OCI-LY7 (cell line): ENCODE measurements around the gene MPP4. TPM values are rescaled to one million over a fixed set of nuclear protein-coding genes. Genes with fewer than 3 reads are reported as not detected.

Source experiments
- BruUV-seq: library from RNA; stranded (reverse); fragments of 400-500 nt; replicated peaks from 2 replicates; lab custom pipeline; 2021; lab: Mats Ljungman, UMichigan
- CTCF ChIA-PET: fragments of 300-600 bp; sonication (Branson Sonifier 250); formaldehyde crosslinking; loops from one replicate; lab custom pipeline; 2022; ENCODE audit warnings: antibody characterized with exemption; ENCODE audit not compliant: unreplicated experiment; lab: Charles Lee
- POLR2A ChIA-PET: fragments of 300-600 bp; sonication (Branson Sonifier 250); formaldehyde crosslinking; loops from one replicate; lab custom pipeline; 2022; ENCODE audit warnings: antibody characterized with exemption; lab: Charles Lee
- DNase-seq: peaks from one replicate; pipeline ENCODE4 v3.0.0-alpha.2; 2015; ENCODE audit warnings: low spot score
- H2AFZ ChIP-seq: fragments of 200-600 bp; sonication (generic), shearing (Covaris generic); 2 replicates; pipeline ENCODE4 v1.6.1; 2014; ENCODE audit warnings: mild to moderate bottlenecking, antibody characterized with exemption, low read length, moderate library complexity
- H3K27ac ChIP-seq: fragments of 200-600 bp; sonication (generic); 2 replicates; pipeline ENCODE4 v1.5.1; 2014; ENCODE audit warnings: mixed run types, low read depth, mild to moderate bottlenecking, moderate library complexity, low read length, inconsistent platforms; ENCODE audit not compliant: poor library complexity, severe bottlenecking
- H3K36me3 ChIP-seq: fragments of 200-600 bp; sonication (generic); 2 replicates; pipeline ENCODE4 v1.6.1; 2014; ENCODE audit warnings: mild to moderate bottlenecking, antibody characterized with exemption, low read length, moderate library complexity, mixed read lengths; ENCODE audit not compliant: insufficient read depth
- H3K4me1 ChIP-seq: fragments of 200-600 bp; sonication (generic); 2 replicates; pipeline ENCODE4 v1.5.1; 2014; ENCODE audit warnings: mild to moderate bottlenecking, low read length; ENCODE audit not compliant: insufficient read depth, poor library complexity, severe bottlenecking
- H3K4me2 ChIP-seq: fragments of 200-600 bp; sonication (generic); 2 replicates; pipeline ENCODE4 v1.6.1; 2014; ENCODE audit warnings: mild to moderate bottlenecking, low read length
- H3K4me3 ChIP-seq: fragments of 200-600 bp; sonication (generic); 2 replicates; pipeline ENCODE4 v1.5.1; 2014; ENCODE audit warnings: mild to moderate bottlenecking, low read depth, low read length; ENCODE audit not compliant: poor library complexity, severe bottlenecking
- H3K79me2 ChIP-seq: fragments of 200-600 bp; sonication (generic); 2 replicates; pipeline ENCODE4 v1.6.1; 2016; ENCODE audit warnings: low read depth, mild to moderate bottlenecking, low read length, moderate library complexity, mixed read lengths; ENCODE audit not compliant: insufficient read depth
- H3K9me2 ChIP-seq: fragments of 200-600 bp; sonication (generic); 2 replicates; pipeline ENCODE4 v1.6.1; 2016; ENCODE audit warnings: mild to moderate bottlenecking, low read length, mixed read lengths; ENCODE audit not compliant: insufficient read depth
- H3K9me3 ChIP-seq: fragments of 200-600 bp; sonication (generic); 2 replicates; pipeline ENCODE4 v1.6.1; 2014; ENCODE audit warnings: mild to moderate bottlenecking, mixed run types, low read length, mixed read lengths
- H4K20me1 ChIP-seq: fragments of 200-600 bp; sonication (generic); 2 replicates; pipeline ENCODE4 v1.6.1; 2014; ENCODE audit warnings: mild to moderate bottlenecking, antibody characterized with exemption, low read length, moderate library complexity, mixed read lengths; ENCODE audit not compliant: insufficient read depth
- EZH2phosphoT487 ChIP-seq: fragments of 200-600 bp; sonication (generic); IDR thresholded peaks from 2 replicates; pipeline ENCODE4 v1.6.1; 2018; ENCODE audit warnings: low read depth, borderline replicate concordance, mild to moderate bottlenecking, mixed run types, antibody characterized with exemption, low read length, moderate library complexity, mixed read lengths
- intact Hi-C: fragments of 100-400 bp; cut with micrococcal nuclease; formaldehyde crosslinking; loops from one replicate; pipeline ENCODE4 v1.10.0; 2022; ENCODE audit not compliant: unreplicated experiment
- total RNA-seq, 2 experiments: library from RNA; depleted of rRNA in 1 of 2; stranded (reverse); fragments of >200 nt in 1 of 2; shearing (Covaris generic) in 1 of 2; gene quantifications; 2 replicates each; pipeline ENCODE4 v1.2.3, GENCODE V29; 2014 to 2022
- TF ChIP-seq, protein P1 (sequence below): fragments of 200-600 bp; sonication (generic); conservative IDR thresholded peaks from 2 replicates; pipeline ENCODE4 v1.5.1; 2014; ENCODE audit warnings: mild to moderate bottlenecking, antibody characterized with exemption, low read length, moderate library complexity, mixed read lengths

Gene MPP4
- total RNA-seq, 2 experiments from 2014 or later, result not detected

GRCh38 chr2:201709747-201710146 lies 11.3 kb upstream of the MPP4 start:
- CTCF ChIA-PET, result no interaction called here
- no TSS peak for BruUV-seq
- Histone ChIP-seq H3K4me2 (no peak overlapping the region), H2AFZ (no peak overlapping the region), H3K4me3 (no peak overlapping the region), H3K27ac (no peak overlapping the region), H3K4me1 (no peaks in the 10 kb centered on the region), H3K9me3 (no peaks in the 10 kb centered on the region), H3K36me3 (peaks cover 7% of the 10 kb centered on the region; the same call in 1 of the 2 replicates), H3K79me2 (no peaks in the 10 kb centered on the region), H3K9me2 (no peaks in the 10 kb centered on the region), H4K20me1 (no peaks in the 10 kb centered on the region)
- TF ChIP-seq, protein P1, sequence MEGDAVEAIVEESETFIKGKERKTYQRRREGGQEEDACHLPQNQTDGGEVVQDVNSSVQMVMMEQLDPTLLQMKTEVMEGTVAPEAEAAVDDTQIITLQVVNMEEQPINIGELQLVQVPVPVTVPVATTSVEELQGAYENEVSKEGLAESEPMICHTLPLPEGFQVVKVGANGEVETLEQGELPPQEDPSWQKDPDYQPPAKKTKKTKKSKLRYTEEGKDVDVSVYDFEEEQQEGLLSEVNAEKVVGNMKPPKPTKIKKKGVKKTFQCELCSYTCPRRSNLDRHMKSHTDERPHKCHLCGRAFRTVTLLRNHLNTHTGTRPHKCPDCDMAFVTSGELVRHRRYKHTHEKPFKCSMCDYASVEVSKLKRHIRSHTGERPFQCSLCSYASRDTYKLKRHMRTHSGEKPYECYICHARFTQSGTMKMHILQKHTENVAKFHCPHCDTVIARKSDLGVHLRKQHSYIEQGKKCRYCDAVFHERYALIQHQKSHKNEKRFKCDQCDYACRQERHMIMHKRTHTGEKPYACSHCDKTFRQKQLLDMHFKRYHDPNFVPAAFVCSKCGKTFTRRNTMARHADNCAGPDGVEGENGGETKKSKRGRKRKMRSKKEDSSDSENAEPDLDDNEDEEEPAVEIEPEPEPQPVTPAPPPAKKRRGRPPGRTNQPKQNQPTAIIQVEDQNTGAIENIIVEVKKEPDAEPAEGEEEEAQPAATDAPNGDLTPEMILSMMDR, result no peak
- TF ChIP-seq EZH2phosphoT487, result no peak
- intact Hi-C loops, result no loop called here
- POLR2A ChIA-PET, result interaction anchor here (1.7 kb wide), 1 partner anchor 34 kb away, joined by 6 read pairs; no protein-coding TSS in a partner anchor
- DNase-seq, result no peak

DNA sequence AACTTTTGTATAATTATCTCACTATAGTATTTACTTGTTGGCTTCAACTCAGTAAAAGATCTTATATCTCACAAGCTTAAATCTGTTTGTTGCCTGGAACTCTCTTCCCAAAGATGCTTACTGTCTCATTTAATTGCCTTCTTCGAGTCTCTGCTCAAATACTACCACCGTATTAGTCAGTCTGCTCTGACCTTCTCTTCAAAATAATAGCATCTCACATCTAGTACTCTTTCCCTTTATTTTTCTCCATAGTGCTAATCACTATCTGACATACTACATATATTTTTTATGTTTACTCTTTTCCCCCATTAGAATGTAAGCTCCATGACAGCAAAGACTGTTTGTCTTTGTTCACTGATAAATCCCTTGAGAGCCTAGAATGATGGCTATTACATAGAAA lies 10.6 kb upstream of the MPP4 start:
- Histone ChIP-seq H3K36me3 (0 out of 2 replicates have a peak, but pooled peaks cover 4% of the 10 kb centered on the region), H3K9me2 (no peaks in the 10 kb centered on the region), H3K4me3 (no peak overlapping the region), H3K79me2 (no peaks in the 10 kb centered on the region), H2AFZ (no peak overlapping the region), H3K9me3 (no peaks in the 10 kb centered on the region), H3K4me1 (no peaks in the 10 kb centered on the region), H3K4me2 (no peak overlapping the region), H4K20me1 (no peaks in the 10 kb centered on the region), H3K27ac (no peak overlapping the region)
- DNase-seq, result no peak
- POLR2A ChIA-PET, result interaction anchor here (1.7 kb wide), 1 partner anchor 35 kb away, joined by 6 read pairs; no protein-coding TSS in a partner anchor
- no TSS peak for BruUV-seq
- CTCF ChIA-PET, result no interaction called here
- intact Hi-C loops, result no loop called here
- TF ChIP-seq, protein P1, result no peak

DNA sequence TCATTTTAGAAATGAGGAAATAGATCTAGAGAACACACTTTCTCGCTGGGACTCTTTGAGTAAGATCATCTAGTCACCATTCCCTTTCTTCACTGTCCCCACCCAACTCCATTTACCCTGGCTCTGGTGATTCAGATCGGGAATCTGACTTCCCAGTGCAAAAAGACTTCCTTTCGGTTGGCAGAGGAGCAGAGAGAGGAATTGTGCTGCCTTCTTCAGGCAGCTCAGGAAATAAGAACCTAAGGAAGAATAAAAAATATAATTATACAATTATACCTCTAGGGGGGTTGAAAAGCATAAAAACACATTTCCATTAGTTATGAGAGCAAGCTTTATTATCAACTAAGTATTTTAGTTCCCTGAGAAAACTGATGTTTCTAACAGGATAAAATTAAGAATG lies 9.3 kb upstream of the MPP4 start:
- H3K27ac ChIP-seq, result no peak overlapping the region
- no peaks in the 10 kb centered on the region for H3K4me1 ChIP-seq
- H3K9me2 ChIP-seq, result no peaks in the 10 kb centered on the region
- H4K20me1 ChIP-seq, result no peaks in the 10 kb centered on the region
- no peak overlapping the region for H3K4me3 ChIP-seq
- H3K9me3 ChIP-seq, result no peaks in the 10 kb centered on the region
- 0 out of 2 replicates have a peak, but pooled peaks cover 4% of the 10 kb centered on the region for H3K36me3 ChIP-seq
- TF ChIP-seq, protein P1, result peak; percentile 18; the same call in 1 of the 2 replicates
- no peak for TF ChIP-seq EZH2phosphoT487
- DNase-seq, result no peak
- H3K79me2 ChIP-seq, result no peaks in the 10 kb centered on the region
- intact Hi-C loops, result no loop called here
- POLR2A ChIA-PET, result no interaction called here
- no peak overlapping the region for H2AFZ ChIP-seq
- CTCF ChIA-PET, result no interaction called here
- BruUV-seq, result no TSS peak
- H3K4me2 ChIP-seq, result no peak overlapping the region
